Measurements from ENCODE around the gene NCOA1.

- TF ChIP-seq CTCF (IDR thresholded peaks at IDR 0.05; ENCODE audit: extremely low read depth in 1 of 2, insufficient read depth in 1 of 2, low read depth in 1 of 2, low read length in 2 of 2) (no peak), POLR2AphosphoS5 (IDR thresholded peaks at IDR 0.05; ENCODE audit: insufficient read depth, low read depth, low read length) (no peak), EZH2 (IDR thresholded peaks at IDR 0.05; ENCODE audit: borderline replicate concordance, low read depth, low read length, severe bottlenecking) (no peak)
Observed at GRCh38 chr2:24454294-24454693, 36.8 kb upstream of the NCOA1 start.

All from endothelial cell of umbilical vein (primary cell).